ENCODE data around the gene UBXN11.
A peak's percentile ranks its signal among the peaks of the same experiment; 100 is the strongest.

UBXN11 gene

GRCh38 chr1:26324550-26324949, 18.1 kb upstream of the UBXN11 start:
- Histone ChIP-seq H3K9me3 (replicated peaks in 1 of 2; ENCODE audit: control insufficient read depth in 2 of 2, insufficient read depth in 1 of 2, low read depth in 1 of 2, low read length in 2 of 2) (no peaks in the 10 kb centered on the region), H2BK15ac (ENCODE audit: low read length) (no peak overlapping the region), H4K91ac (ENCODE audit: low read depth, low read length, poor library complexity) (no peak overlapping the region), H3K4me1 (ENCODE audit: control insufficient read depth in 2 of 2, insufficient read depth in 1 of 2, low read depth in 1 of 2, low read length in 2 of 2) (peaks cover 5 to 14% of the 10 kb centered on the region in 2 donors), H2BK120ac (ENCODE audit: low read depth, low read length) (no peak overlapping the region), H3K27me3 (ENCODE audit: control insufficient read depth in 3 of 3, insufficient read depth in 3 of 3, low read depth in 1 of 3, low read length in 3 of 3) (no peaks in the 10 kb centered on the region), H2BK12ac (ENCODE audit: low read length) (no peak overlapping the region), H3K4me2 (ENCODE audit: insufficient read depth, low read length, poor library complexity, severe bottlenecking) (no peak overlapping the region), H3K4ac (ENCODE audit: low read length) (no peak overlapping the region), H3K9ac (ENCODE audit: low read depth, low read length, poor library complexity) (no peak overlapping the region), H3K79me1 (ENCODE audit: low read depth, low read length) (no peaks in the 10 kb centered on the region), H3K23ac (ENCODE audit: low read depth, low read length, poor library complexity) (no peak overlapping the region), H2AK5ac (ENCODE audit: low read depth, low read length) (no peak overlapping the region), H4K8ac (ENCODE audit: low read depth, low read length) (no peak overlapping the region), H3K27ac (replicated peaks; ENCODE audit: low read length) (no peak overlapping the region), H3K4me3 (ENCODE audit: low read length in 2 of 2) (no peak overlapping the region), H2AFZ (ENCODE audit: low read length) (no peak overlapping the region), H2BK5ac (ENCODE audit: low read length) (no peak overlapping the region), H3K36me3 (replicated peaks in 1 of 2; ENCODE audit: control insufficient read depth in 2 of 2, insufficient read depth in 2 of 2, low read length in 2 of 2) (peaks cover 0 to 16% of the 10 kb centered on the region in 2 donors), H3K18ac (ENCODE audit: low read length) (no peak overlapping the region), H3K14ac (ENCODE audit: low read length) (no peak overlapping the region)
- WGBS, 2 donors (ENCODE audit: extremely low coverage in 2 of 2, insufficient read length in 2 of 2, insufficient replicate concordance in 1 of 2) = no CpG with 5 or more reads among the region's 3 CpGs
- no peak for DNase-seq (ENCODE audit: low spot score)

DNA sequence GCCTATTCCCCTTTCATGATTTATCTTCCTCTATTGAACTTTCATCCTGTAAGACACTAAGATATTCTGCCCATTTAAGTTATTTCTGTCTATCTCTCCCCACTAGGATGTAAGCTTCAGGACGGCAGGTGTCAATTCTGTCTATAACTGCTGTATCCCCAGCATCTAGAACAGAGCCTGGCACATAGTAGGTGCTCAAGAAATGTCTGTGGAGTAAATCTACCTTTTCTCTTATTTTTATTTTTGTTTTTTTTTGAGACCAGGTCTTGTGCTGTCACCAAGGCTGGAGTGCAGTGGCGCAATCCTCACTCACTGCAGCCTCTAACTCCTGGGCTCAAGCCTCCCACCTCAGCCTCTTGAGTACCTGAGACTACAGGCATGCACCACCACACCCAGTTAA, 16.9 kb upstream of the UBXN11 start:
- no peaks in the 10 kb centered on the region for H3K27me3 ChIP-seq (ENCODE audit: control insufficient read depth in 3 of 3, insufficient read depth in 3 of 3, low read depth in 1 of 3, low read length in 3 of 3)

DNA sequence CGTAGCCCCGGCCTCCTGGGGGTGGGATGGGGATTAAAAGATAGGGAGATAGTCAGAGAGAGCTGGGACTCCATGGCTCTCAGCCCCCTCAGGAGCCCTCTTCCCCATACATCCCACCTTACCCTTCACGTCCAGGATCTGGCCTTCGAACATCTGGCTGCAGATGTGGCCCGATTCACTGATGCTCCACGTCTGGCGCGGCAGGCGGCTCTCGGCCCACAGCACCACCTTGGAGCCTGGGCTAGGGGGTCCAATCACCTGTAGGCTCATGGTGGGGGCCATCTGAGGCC, 15.6 kb upstream of the UBXN11 start:
- Histone ChIP-seq H3K4me2 (ENCODE audit: insufficient read depth, low read length, poor library complexity, severe bottlenecking) (no peak overlapping the region), H3K23ac (ENCODE audit: low read depth, low read length, poor library complexity) (peak overlapping the region; percentile 51), H2AK5ac (ENCODE audit: low read depth, low read length) (peak overlapping the region; percentile 39), H3K14ac (ENCODE audit: low read length) (no peak overlapping the region), H3K9ac (ENCODE audit: low read depth, low read length, poor library complexity) (no peak overlapping the region), H2BK15ac (ENCODE audit: low read length) (no peak overlapping the region), H3K18ac (ENCODE audit: low read length) (peak overlapping the region; percentile 42), H4K8ac (ENCODE audit: low read depth, low read length) (no peak overlapping the region), H2AFZ (ENCODE audit: low read length) (peak overlapping the region; percentile 65), H2BK120ac (ENCODE audit: low read depth, low read length) (no peak overlapping the region), H3K4me1 (ENCODE audit: control insufficient read depth in 2 of 2, insufficient read depth in 1 of 2, low read depth in 1 of 2, low read length in 2 of 2) (peaks cover 5 to 9% of the 10 kb centered on the region in 2 donors), H2BK12ac (ENCODE audit: low read length) (peak overlapping the region; percentile 80), H3K27ac (replicated peaks; ENCODE audit: low read length) (no peak overlapping the region), H3K79me1 (ENCODE audit: low read depth, low read length) (no peaks in the 10 kb centered on the region), H3K4me3 (ENCODE audit: low read length in 2 of 2) (no peak overlapping the region), H2BK5ac (ENCODE audit: low read length) (no peak overlapping the region), H3K9me3 (replicated peaks in 1 of 2; ENCODE audit: control insufficient read depth in 2 of 2, insufficient read depth in 1 of 2, low read depth in 1 of 2, low read length in 2 of 2) (no peaks in the 10 kb centered on the region), H3K4ac (ENCODE audit: low read length) (no peak overlapping the region), H3K27me3 (ENCODE audit: control insufficient read depth in 3 of 3, insufficient read depth in 3 of 3, low read depth in 1 of 3, low read length in 3 of 3) (no peaks in the 10 kb centered on the region), H4K91ac (ENCODE audit: low read depth, low read length, poor library complexity) (no peak overlapping the region), H3K36me3 (replicated peaks in 1 of 2; ENCODE audit: control insufficient read depth in 2 of 2, insufficient read depth in 2 of 2, low read length in 2 of 2) (peaks cover 0 to 16% of the 10 kb centered on the region in 2 donors)
- DNase-seq (ENCODE audit: low spot score) = no peak
- WGBS, 2 donors (ENCODE audit: extremely low coverage in 2 of 2, insufficient read length in 2 of 2, insufficient replicate concordance in 1 of 2) = no CpG with 5 or more reads among the region's 10 CpGs

More for the DNA sequence above, 16.9 kb upstream of the UBXN11 start:
- no peaks in the 10 kb centered on the region for H3K79me1 ChIP-seq (ENCODE audit: low read depth, low read length)
- WGBS, 2 donors (ENCODE audit: extremely low coverage in 2 of 2, insufficient read length in 2 of 2, insufficient replicate concordance in 1 of 2) = no CpG with 5 or more reads among the region's 2 CpGs
- H3K4ac ChIP-seq (ENCODE audit: low read length) = no peak overlapping the region
- peaks cover 0 to 16% of the 10 kb centered on the region in 2 donors for H3K36me3 ChIP-seq (replicated peaks in 1 of 2; ENCODE audit: control insufficient read depth in 2 of 2, insufficient read depth in 2 of 2, low read length in 2 of 2)
- H4K91ac ChIP-seq (ENCODE audit: low read depth, low read length, poor library complexity) = no peak overlapping the region
- no peak overlapping the region for H3K9ac ChIP-seq (ENCODE audit: low read depth, low read length, poor library complexity)
- no peak overlapping the region for H2BK12ac ChIP-seq (ENCODE audit: low read length)
- H3K23ac ChIP-seq (ENCODE audit: low read depth, low read length, poor library complexity) = no peak overlapping the region
- no peak for DNase-seq (ENCODE audit: low spot score)
- H3K4me1 ChIP-seq (ENCODE audit: control insufficient read depth in 2 of 2, insufficient read depth in 1 of 2, low read depth in 1 of 2, low read length in 2 of 2) = peaks cover 5 to 11% of the 10 kb centered on the region in 2 donors
- H2BK120ac ChIP-seq (ENCODE audit: low read depth, low read length) = no peak overlapping the region
- no peak overlapping the region for H3K4me2 ChIP-seq (ENCODE audit: insufficient read depth, low read length, poor library complexity, severe bottlenecking)
- H2BK15ac ChIP-seq (ENCODE audit: low read length) = no peak overlapping the region
- H3K4me3 ChIP-seq (ENCODE audit: low read length in 2 of 2) = no peak overlapping the region
- no peak overlapping the region for H3K27ac ChIP-seq (replicated peaks; ENCODE audit: low read length)
- H3K18ac ChIP-seq (ENCODE audit: low read length) = no peak overlapping the region
- no peaks in the 10 kb centered on the region for H3K9me3 ChIP-seq (replicated peaks in 1 of 2; ENCODE audit: control insufficient read depth in 2 of 2, insufficient read depth in 1 of 2, low read depth in 1 of 2, low read length in 2 of 2)
- no peak overlapping the region for H3K14ac ChIP-seq (ENCODE audit: low read length)
- no peak overlapping the region for H2AK5ac ChIP-seq (ENCODE audit: low read depth, low read length)
- H4K8ac ChIP-seq (ENCODE audit: low read depth, low read length) = no peak overlapping the region
- H2BK5ac ChIP-seq (ENCODE audit: low read length) = no peak overlapping the region
- H2AFZ ChIP-seq (ENCODE audit: low read length) = no peak overlapping the region

- H3K18ac ChIP-seq (ENCODE audit: low read length) = peak overlapping the region; percentile 89
- H2BK5ac ChIP-seq (ENCODE audit: low read length) = peak overlapping the region; percentile 47
- no peak overlapping the region for H3K4me3 ChIP-seq (ENCODE audit: low read length in 2 of 2)
- H3K4me2 ChIP-seq (ENCODE audit: insufficient read depth, low read length, poor library complexity, severe bottlenecking) = no peak overlapping the region
- H3K4me1 ChIP-seq (ENCODE audit: control insufficient read depth in 2 of 2, insufficient read depth in 1 of 2, low read depth in 1 of 2, low read length in 2 of 2) = peaks cover 5 to 9% of the 10 kb centered on the region in 2 donors
- H2BK15ac ChIP-seq (ENCODE audit: low read length) = peak overlapping the region; percentile 35
- no peaks in the 10 kb centered on the region for H3K27me3 ChIP-seq (ENCODE audit: control insufficient read depth in 3 of 3, insufficient read depth in 3 of 3, low read depth in 1 of 3, low read length in 3 of 3)
- peaks cover 0 to 16% of the 10 kb centered on the region in 2 donors for H3K36me3 ChIP-seq (replicated peaks in 1 of 2; ENCODE audit: control insufficient read depth in 2 of 2, insufficient read depth in 2 of 2, low read length in 2 of 2)
- no peaks in the 10 kb centered on the region for H3K79me1 ChIP-seq (ENCODE audit: low read depth, low read length)
- no peak overlapping the region for H3K14ac ChIP-seq (ENCODE audit: low read length)
- no peak overlapping the region for H3K27ac ChIP-seq (replicated peaks; ENCODE audit: low read length)
- peak overlapping the region; percentile 86 for H2BK12ac ChIP-seq (ENCODE audit: low read length)
- peak overlapping the region; percentile 74 for H2BK120ac ChIP-seq (ENCODE audit: low read depth, low read length)
- no peak overlapping the region for H3K4ac ChIP-seq (ENCODE audit: low read length)
- H4K8ac ChIP-seq (ENCODE audit: low read depth, low read length) = no peak overlapping the region
- peak overlapping the region; percentile 51 for H3K23ac ChIP-seq (ENCODE audit: low read depth, low read length, poor library complexity)
- no peaks in the 10 kb centered on the region for H3K9me3 ChIP-seq (replicated peaks in 1 of 2; ENCODE audit: control insufficient read depth in 2 of 2, insufficient read depth in 1 of 2, low read depth in 1 of 2, low read length in 2 of 2)
- whole genome bisulfite sequencing, 2 donors (ENCODE audit: extremely low coverage in 2 of 2, insufficient read length in 2 of 2, insufficient replicate concordance in 1 of 2) = no CpG with 5 or more reads among the region's 16 CpGs
- H2AFZ ChIP-seq (ENCODE audit: low read length) = peak overlapping the region; percentile 65
- H2AK5ac ChIP-seq (ENCODE audit: low read depth, low read length) = peak overlapping the region; percentile 81
- peak overlapping the region; percentile 39 for H4K91ac ChIP-seq (ENCODE audit: low read depth, low read length, poor library complexity)
- peak overlapping the region; percentile 51 for H3K9ac ChIP-seq (ENCODE audit: low read depth, low read length, poor library complexity)
- DNase-seq (ENCODE audit: low spot score) = peak; percentile 84
Measured at GRCh38 chr1:26321315-26322041, 15.0 kb upstream of the UBXN11 start.
